Endodermal cell (in vitro differentiated cells): ENCODE results near the gene BTBD9. TPM values are rescaled to one million over a fixed set of nuclear protein-coding genes. Genes with fewer than 3 reads are reported as not detected.

Experiments used
- DNase-seq: peaks from one replicate; pipeline ENCODE4 v3.0.0-alpha.2; 2017
- H3K27ac ChIP-seq: 2 replicates; pipeline ENCODE4 v1.5.1; 2013; ENCODE audit warnings: mild to moderate bottlenecking, low read depth, low read length, moderate library complexity
- H3K27me3 ChIP-seq: 2 replicates; pipeline ENCODE4 v1.6.1; 2013; ENCODE audit warnings: mild to moderate bottlenecking, low read length, moderate library complexity; ENCODE audit not compliant: insufficient read depth, control insufficient read depth, poor library complexity, severe bottlenecking
- H3K36me3 ChIP-seq: 2 replicates; pipeline ENCODE4 v1.7.0; 2013; ENCODE audit warnings: mild to moderate bottlenecking, low read length, moderate library complexity; ENCODE audit not compliant: control insufficient read depth, insufficient read depth
- H3K4me1 ChIP-seq: one replicate; pipeline ENCODE4 v1.7.0; 2013; ENCODE audit warnings: low read length; ENCODE audit not compliant: control insufficient read depth, insufficient read depth
- H3K4me3 ChIP-seq: 2 replicates; pipeline ENCODE4 v1.5.1; 2013; ENCODE audit warnings: mild to moderate bottlenecking, low read length, moderate library complexity
- H3K9ac ChIP-seq: 2 replicates; pipeline ENCODE4 v1.6.1; 2013; ENCODE audit warnings: mild to moderate bottlenecking, low read length, moderate library complexity; ENCODE audit not compliant: poor library complexity, severe bottlenecking; ENCODE audit errors: extremely low read depth
- H3K9me3 ChIP-seq: 2 replicates; pipeline ENCODE4 v1.6.1; 2013; ENCODE audit warnings: mild to moderate bottlenecking, low read length, moderate library complexity; ENCODE audit not compliant: control insufficient read depth
- H3K27ac Mint-ChIP-seq: 2 replicates; pipeline ENCODE4 v1.8.0; 2020; ENCODE audit warnings: mixed read lengths
- H3K27me3 Mint-ChIP-seq: 2 replicates; pipeline ENCODE4 v1.8.0; 2021; ENCODE audit warnings: mild to moderate bottlenecking, mixed read lengths; ENCODE audit not compliant: insufficient read depth
- H3K36me3 Mint-ChIP-seq: 2 replicates; pipeline ENCODE4 v1.8.0; 2020; ENCODE audit warnings: low read depth, mixed read lengths
- H3K4me1 Mint-ChIP-seq: 2 replicates; pipeline ENCODE4 v1.8.0; 2020; ENCODE audit warnings: mixed read lengths
- H3K4me3 Mint-ChIP-seq: 2 replicates; pipeline ENCODE4 v1.8.0; 2020; ENCODE audit warnings: mild to moderate bottlenecking, moderate library complexity, mixed read lengths
- H3K9me3 Mint-ChIP-seq: 2 replicates; pipeline ENCODE4 v1.8.0; 2020; ENCODE audit warnings: mild to moderate bottlenecking, mixed read lengths
- CTCF ChIP-seq: fragments of 200-600 bp; sonication (generic); conservative IDR thresholded peaks from 2 replicates; pipeline ENCODE4 v1.5.0; 2021; ENCODE audit warnings: antibody characterized with exemption, mild to moderate bottlenecking
- WGBS, 2 experiments: methylation state at CpG; one replicate each; pipeline versions ENCODE4 v1.1.5 to v1.1.7; 2013; ENCODE audit warnings: missing lambda C conversion rate in 2 of 2, mixed read lengths in 1 of 2; ENCODE audit not compliant: insufficient coverage in 1 of 2, insufficient read length in 1 of 2; 5-methylcytosine and 5-hydroxymethylcytosine counted together
- total RNA-seq, 2 donors: library from RNA; stranded (reverse); fragmentation: NEBNext Ultra II Directional in 1 of 2; extraction: Animal tissue kit (Norgen Biotek cat#: 25700) in 1 of 2; gene quantifications; 2 replicates in 1 of 2; 3 replicates in 1 of 2; pipeline ENCODE4 v1.2.1, GENCODE V29; 2021

Gene BTBD9
- total RNA-seq, 2 donors from 2014 or later, result 7.6 to 12.3 TPM

DNA sequence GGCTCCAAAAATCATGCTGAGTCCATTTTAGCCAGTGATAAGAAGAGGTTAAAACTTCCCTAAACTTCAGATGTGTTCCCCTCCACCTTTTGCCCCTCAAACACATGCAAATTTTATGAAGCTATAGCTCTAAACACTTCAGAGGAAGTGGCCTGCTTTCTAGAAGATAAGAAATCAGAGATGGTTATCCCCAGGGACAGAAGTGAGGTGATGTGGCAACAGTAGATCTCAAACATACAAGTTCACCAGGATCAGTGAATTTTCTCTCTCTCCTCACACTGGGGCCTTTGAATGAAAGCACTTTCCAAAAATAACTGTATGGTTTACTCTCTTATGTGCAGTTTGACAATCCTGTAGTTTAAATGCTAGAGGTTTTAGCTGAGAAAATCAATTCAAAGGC is 332.0 kb downstream of the BTBD9 start:
- peaks cover 5% of the 10 kb centered on the region for H3K9me3 ChIP-seq
- H3K27ac Mint-ChIP-seq, result no peak overlapping the region
- no peak overlapping the region for H3K9ac ChIP-seq
- no peak for TF ChIP-seq CTCF
- H3K9me3 Mint-ChIP-seq, result no peaks in the 10 kb centered on the region
- H3K27me3 ChIP-seq, result no peaks in the 10 kb centered on the region
- no peaks in the 10 kb centered on the region for H3K36me3 Mint-ChIP-seq
- H3K4me1 Mint-ChIP-seq, result peaks cover 26% of the 10 kb centered on the region
- H3K27ac ChIP-seq, result no peak overlapping the region
- DNase-seq, result no peak
- H3K36me3 ChIP-seq, result no peaks in the 10 kb centered on the region
- peaks cover 7% of the 10 kb centered on the region for H3K4me1 ChIP-seq
- H3K27me3 Mint-ChIP-seq, result no peaks in the 10 kb centered on the region
- no peak overlapping the region for H3K4me3 ChIP-seq
- no peak overlapping the region for H3K4me3 Mint-ChIP-seq

DNA sequence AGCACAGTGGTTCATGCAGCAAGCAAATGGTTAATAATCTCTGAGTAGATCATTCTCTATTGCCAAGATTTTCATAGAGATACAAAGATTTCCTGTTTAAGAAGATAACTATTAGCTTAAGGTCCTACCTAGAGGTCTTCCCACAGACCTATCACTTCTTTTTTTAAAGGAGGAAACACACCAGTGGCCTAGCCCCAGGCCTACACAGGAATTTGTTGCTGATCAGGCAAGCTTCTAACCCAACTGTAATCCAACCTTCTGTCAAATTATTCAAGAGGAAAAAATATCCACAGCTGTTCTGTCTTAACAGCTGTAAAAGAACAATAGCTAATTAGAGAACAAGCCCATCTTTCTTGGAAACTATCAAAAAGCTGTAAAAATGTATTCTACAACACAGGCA is 332.8 kb downstream of the BTBD9 start:
- no peaks in the 10 kb centered on the region for H3K36me3 Mint-ChIP-seq
- Histone ChIP-seq H3K27me3 (no peaks in the 10 kb centered on the region), H3K27ac (no peak overlapping the region), H3K9ac (no peak overlapping the region), H3K9me3 (peaks cover 5% of the 10 kb centered on the region), H3K36me3 (no peaks in the 10 kb centered on the region), H3K4me1 (peaks cover 7% of the 10 kb centered on the region), H3K4me3 (no peak overlapping the region)
- H3K4me3 Mint-ChIP-seq, result no peak overlapping the region
- DNase-seq, result no peak
- TF ChIP-seq CTCF, result no peak
- no peaks in the 10 kb centered on the region for H3K9me3 Mint-ChIP-seq
- no peak overlapping the region for H3K27ac Mint-ChIP-seq
- H3K27me3 Mint-ChIP-seq, result no peaks in the 10 kb centered on the region
- peaks cover 29% of the 10 kb centered on the region for H3K4me1 Mint-ChIP-seq

GRCh38 chr6:38305995-38306681 is 333.6 kb downstream of the BTBD9 start:
- no peaks in the 10 kb centered on the region for H3K9me3 Mint-ChIP-seq

More at GRCh38 chr6:38305995-38306681, 333.6 kb downstream of the BTBD9 start:
- no peaks in the 10 kb centered on the region for H3K36me3 Mint-ChIP-seq
- Histone ChIP-seq H3K27ac (no peak overlapping the region), H3K4me1 (peaks cover 7% of the 10 kb centered on the region), H3K4me3 (no peak overlapping the region), H3K9me3 (peaks cover 5% of the 10 kb centered on the region), H3K36me3 (no peaks in the 10 kb centered on the region), H3K27me3 (no peaks in the 10 kb centered on the region), H3K9ac (no peak overlapping the region)
- peaks cover 29% of the 10 kb centered on the region for H3K4me1 Mint-ChIP-seq
- TF ChIP-seq CTCF, result no peak
- DNase-seq, result no peak
- no peak overlapping the region for H3K4me3 Mint-ChIP-seq
- H3K27me3 Mint-ChIP-seq, result no peaks in the 10 kb centered on the region
- 85 to 95% methylated on average over 2 to 4 of the region's 4 CpGs for WGBS, 2 experiments
- no peak overlapping the region for H3K27ac Mint-ChIP-seq
